WTC11 (cell line): ENCODE data around the gene ZNF813. TPM values are rescaled to one million over a fixed set of nuclear protein-coding genes. Genes with fewer than 3 reads are reported as not detected.

Source experiments
- ATAC-seq: fragments of 200-7000 bp; cut with Tn5 transposase; 2 replicates; pipeline ENCODE4 v1.10.0; 2021; ENCODE audit warnings: mild to moderate bottlenecking, moderate library complexity
- CTCF ChIA-PET: fragments of 300-600 bp; sonication (Branson Sonifier 250); formaldehyde crosslinking; loops from one replicate; lab custom pipeline; 2021; ENCODE audit warnings: antibody characterized with exemption; lab: Charles Lee
- POLR2A ChIA-PET: fragments of 350-600 bp; sonication (Branson Sonifier 250); formaldehyde crosslinking; loops from one replicate; lab custom pipeline; 2021; ENCODE audit warnings: antibody characterized with exemption; lab: Charles Lee
- DNase-seq: peaks from one replicate; pipeline ENCODE4 v3.0.0; 2021; ENCODE audit warnings: low spot score
- H3K27ac Mint-ChIP-seq: 2 replicates; pipeline ENCODE4 v1.8.0; 2021; ENCODE audit warnings: mixed read lengths
- H3K27me3 Mint-ChIP-seq: 2 replicates; pipeline ENCODE4 v1.8.0; 2021; ENCODE audit warnings: low read depth, mild to moderate bottlenecking, moderate library complexity, mixed read lengths
- H3K36me3 Mint-ChIP-seq: 2 replicates; pipeline ENCODE4 v1.8.0; 2021; ENCODE audit warnings: mixed read lengths
- H3K4me1 Mint-ChIP-seq: 2 replicates; pipeline ENCODE4 v1.8.0; 2022; ENCODE audit warnings: mixed read lengths
- H3K4me3 Mint-ChIP-seq: 2 replicates; pipeline ENCODE4 v1.8.0; 2021; ENCODE audit warnings: mild to moderate bottlenecking, moderate library complexity, mixed read lengths
- H3K9me3 Mint-ChIP-seq: 2 replicates; pipeline ENCODE4 v1.8.0; 2021; ENCODE audit warnings: mixed read lengths
- ATF1 ChIP-seq: sonication (generic); formaldehyde crosslinking; IDR thresholded peaks from 2 replicates; pipeline ENCODE4 v1.8.1; 2023; ENCODE audit warnings: mild to moderate bottlenecking, moderate library complexity, missing genetic modification reagents
- ATF3 ChIP-seq: sonication (generic); formaldehyde crosslinking; conservative IDR thresholded peaks from 2 replicates; pipeline ENCODE4 v1.8.1; 2022; ENCODE audit warnings: mild to moderate bottlenecking, missing genetic modification reagents
- ATF6 ChIP-seq: sonication (generic); formaldehyde crosslinking; IDR thresholded peaks from 2 replicates; pipeline ENCODE4 v1.8.1; 2023; ENCODE audit warnings: mild to moderate bottlenecking, missing genetic modification reagents
- CDX4 ChIP-seq: fragments of 250-450 bp; sonication (Bioruptor Pico); IDR thresholded peaks from 2 replicates; pipeline ENCODE4 v1.9.0; 2021; ENCODE audit warnings: moderate library complexity, mild to moderate bottlenecking, inconsistent platforms, borderline replicate concordance
- E2F1 ChIP-seq: sonication (generic); formaldehyde crosslinking; IDR thresholded peaks from 2 replicates; pipeline ENCODE4 v1.8.0; 2022; ENCODE audit warnings: mild to moderate bottlenecking, missing genetic modification reagents
- EMX1 ChIP-seq: fragments of 250-450 bp; sonication (Bioruptor Pico); IDR thresholded peaks from 2 replicates; pipeline ENCODE4 v1.8.0; 2021; ENCODE audit warnings: mild to moderate bottlenecking
- HMGA2 ChIP-seq: fragments of 250-450 bp; sonication (Bioruptor Pico); IDR thresholded peaks from 2 replicates; pipeline ENCODE4 v1.4.0; 2021; ENCODE audit warnings: mild to moderate bottlenecking, moderate library complexity
- IRF1 ChIP-seq: sonication (generic); formaldehyde crosslinking; IDR thresholded peaks from 2 replicates; pipeline ENCODE4 v1.8.0; 2023; ENCODE audit warnings: missing genetic modification reagents
- JAZF1 ChIP-seq: fragments of 250-450 bp; sonication (Bioruptor Pico); IDR thresholded peaks from 2 replicates; pipeline ENCODE4 v1.9.0; 2021; ENCODE audit warnings: moderate library complexity, mild to moderate bottlenecking, inconsistent platforms
- JUN ChIP-seq: sonication (generic); formaldehyde crosslinking; IDR thresholded peaks from 2 replicates; pipeline ENCODE4 v1.8.0; 2023; ENCODE audit warnings: mild to moderate bottlenecking, missing genetic modification reagents
- KAT7 ChIP-seq: sonication (generic); formaldehyde crosslinking; IDR thresholded peaks from 2 replicates; pipeline ENCODE4 v1.8.1; 2023; ENCODE audit warnings: missing genetic modification reagents, mild to moderate bottlenecking, borderline replicate concordance
- MAX ChIP-seq: sonication (generic); formaldehyde crosslinking; IDR thresholded peaks from 2 replicates; pipeline ENCODE4 v1.8.0; 2022; ENCODE audit warnings: mild to moderate bottlenecking, missing genetic modification reagents
- NR3C1 ChIP-seq: sonication (generic); formaldehyde crosslinking; conservative IDR thresholded peaks from 2 replicates; pipeline ENCODE4 v1.8.1; 2023; ENCODE audit warnings: low read depth, mild to moderate bottlenecking, missing genetic modification reagents
- PREB ChIP-seq: sonication (generic); formaldehyde crosslinking; IDR thresholded peaks from 2 replicates; pipeline ENCODE4 v1.8.1; 2022; ENCODE audit warnings: mild to moderate bottlenecking, missing genetic modification reagents, moderate library complexity, borderline replicate concordance
- SOX15 ChIP-seq: fragments of 250-450 bp; sonication (Bioruptor Pico); IDR thresholded peaks from 2 replicates; pipeline ENCODE4 v1.9.0; 2021; ENCODE audit warnings: mild to moderate bottlenecking
- SP1 ChIP-seq: sonication (generic); formaldehyde crosslinking; conservative IDR thresholded peaks from 2 replicates; pipeline ENCODE4 v1.8.1; 2022; ENCODE audit warnings: missing genetic modification reagents
- USF2 ChIP-seq: sonication (generic); formaldehyde crosslinking; IDR thresholded peaks from 2 replicates; pipeline ENCODE4 v1.8.1; 2023; ENCODE audit warnings: mild to moderate bottlenecking, missing genetic modification reagents, moderate library complexity
- ZNF317 ChIP-seq: sonication (generic); formaldehyde crosslinking; IDR thresholded peaks from 2 replicates; pipeline ENCODE4 v1.8.1; 2023; ENCODE audit warnings: low read depth, mild to moderate bottlenecking, moderate library complexity, missing genetic modification reagents, borderline replicate concordance
- total RNA-seq: library from RNA; stranded (reverse); gene quantifications from 3 replicates; pipeline ENCODE4 v1.2.3, GENCODE V29; 2021

ZNF813 gene
- total RNA-seq, 1 experiment from 2014 or later, result 17.5 TPM

GRCh38 chr19:53540091-53540490 is 72.6 kb downstream of the ZNF813 start:
- peaks cover 46% of the 10 kb centered on the region for H3K36me3 Mint-ChIP-seq
- H3K27ac Mint-ChIP-seq, result no peak overlapping the region

More at GRCh38 chr19:53540091-53540490, 72.6 kb downstream of the ZNF813 start:
- no peak overlapping the region for H3K4me3 Mint-ChIP-seq
- POLR2A ChIA-PET, result no interaction called here
- TF ChIP-seq KAT7 (no peak), MAX (CRISPR knock-in tag) (no peak), SOX15 (no peak), USF2 (no peak), IRF1 (CRISPR knock-in tag) (no peak), ATF3 (no peak), HMGA2 (CRISPR knock-in tag) (no peak), JAZF1 (CRISPR knock-in tag) (no peak), JUN (CRISPR knock-in tag) (no peak), EMX1 (no peak), ATF1 (CRISPR knock-in tag) (no peak), PREB (no peak), ZNF317 (CRISPR knock-in tag) (no peak), CDX4 (CRISPR knock-in tag) (no peak), NR3C1 (CRISPR knock-in tag) (no peak), ATF6 (CRISPR knock-in tag) (no peak), SP1 (no peak), E2F1 (no peak)
- TF ChIP-seq, all 79 proteins: peak for 0
- CTCF ChIA-PET, result no interaction called here
- ATAC-seq, result no peak
- peaks cover 5% of the 10 kb centered on the region; the same call in 1 of the 2 replicates for H3K4me1 Mint-ChIP-seq
- no peak for DNase-seq
- H3K9me3 Mint-ChIP-seq, result no peaks in the 10 kb centered on the region
- no peaks in the 10 kb centered on the region for H3K27me3 Mint-ChIP-seq
